ENCODE measurements around the gene EZR.
"Not testable (repeated sequence)": the region's sequence is repeated elsewhere in the genome, so short reads cannot be mapped to it uniquely, and the experiment has no call there.

The EZR gene

GRCh38 chr6:158796353-158796752 lies 22.8 kb downstream of the EZR start:
- peaks cover 17% of the 10 kb centered on the region for H3K4me1 ChIP-seq
- no peak for DNase-seq
- peaks cover 3% of the 10 kb centered on the region for H3K36me3 ChIP-seq
- TF ChIP-seq CTCF (IDR thresholded peaks at IDR 0.05; ENCODE audit: low read depth, low read length): no peak
- H3K9me3 ChIP-seq: no peaks in the 10 kb centered on the region
- no peaks in the 10 kb centered on the region for H3K27me3 ChIP-seq
- H3K4me3 ChIP-seq (ENCODE audit: low read depth, low read length): no peak overlapping the region

- H3K4me3 ChIP-seq (ENCODE audit: low read depth, low read length): no peak overlapping the region
- no peak for TF ChIP-seq CTCF (IDR thresholded peaks at IDR 0.05; ENCODE audit: low read depth, low read length)
- H3K36me3 ChIP-seq: peaks cover 3% of the 10 kb centered on the region
- H3K4me1 ChIP-seq: peaks cover 8% of the 10 kb centered on the region
- H3K9me3 ChIP-seq: no peaks in the 10 kb centered on the region
- no peak for DNase-seq
- no peaks in the 10 kb centered on the region for H3K27me3 ChIP-seq
Observed at GRCh38 chr6:158795516-158795915, 23.7 kb downstream of the EZR start.

- peak; percentile 55 for TF ChIP-seq CTCF (IDR thresholded peaks at IDR 0.05; ENCODE audit: low read depth, low read length)
- no peak overlapping the region for H3K4me3 ChIP-seq (ENCODE audit: low read depth, low read length)
- H3K27me3 ChIP-seq: no peaks in the 10 kb centered on the region
- H3K9me3 ChIP-seq: no peaks in the 10 kb centered on the region
- no peaks in the 10 kb centered on the region; the same call in 1 of the 2 replicates for H3K4me1 ChIP-seq
- peaks cover 11% of the 10 kb centered on the region for H3K36me3 ChIP-seq
- no peak for DNase-seq
Observed at GRCh38 chr6:158793432-158793831, 25.7 kb downstream of the EZR start.

- not testable (repeated sequence) for H3K9me3 ChIP-seq; H3K4me3 ChIP-seq (ENCODE audit: low read depth, low read length); H3K4me1 ChIP-seq; H3K27me3 ChIP-seq; DNase-seq
- peaks cover 20% of the 10 kb centered on the region for H3K36me3 ChIP-seq
Observed at GRCh38 chr6:158792505-158792904, 26.7 kb downstream of the EZR start.

GRCh38 chr6:158791274-158791855 lies 27.8 kb downstream of the EZR start:
- Histone ChIP-seq H3K4me1 (no peaks in the 10 kb centered on the region), H3K36me3 (peaks cover 28% of the 10 kb centered on the region)

GRCh38 chr6:158789115-158789917 lies 29.9 kb downstream of the EZR start:
- no peak for TF ChIP-seq CTCF (IDR thresholded peaks at IDR 0.05; ENCODE audit: low read depth, low read length)
- H3K36me3 ChIP-seq: peaks cover 49% of the 10 kb centered on the region
- no peak for DNase-seq
- no peak overlapping the region for H3K4me3 ChIP-seq (ENCODE audit: low read depth, low read length)
- H3K9me3 ChIP-seq: no peaks in the 10 kb centered on the region
- no peaks in the 10 kb centered on the region for H3K27me3 ChIP-seq
- H3K4me1 ChIP-seq: no peaks in the 10 kb centered on the region

More at GRCh38 chr6:158791274-158791855, 27.8 kb downstream of the EZR start:
- DNase-seq: no peak
- no peak for TF ChIP-seq CTCF (IDR thresholded peaks at IDR 0.05; ENCODE audit: low read depth, low read length)
- Histone ChIP-seq H3K4me3 (ENCODE audit: low read depth, low read length) (no peak overlapping the region), H3K9me3 (no peaks in the 10 kb centered on the region), H3K27me3 (no peaks in the 10 kb centered on the region)
